Natural killer cell (primary cell): ENCODE measurements around the gene CMA1. TPM values are rescaled to one million over a fixed set of nuclear protein-coding genes. Genes with fewer than 3 reads are reported as not detected.
"Not testable (repeated sequence)": the region's sequence is repeated elsewhere in the genome, so short reads cannot be mapped to it uniquely, and the experiment has no call there.

Experiments used
- ATAC-seq, 3 donors: fragments of 150-1000 bp in 2 of 3; fragments of 200-7000 bp in 1 of 3; cut with Tn5 transposase; 1 replicate in 1 of 3; 2 replicates in 2 of 3; pipeline ENCODE4 v1.10.0; 2021; ENCODE audit warnings: mild to moderate bottlenecking in 2 of 3, moderate library complexity in 2 of 3
- DNase-seq, 2 donors: peaks; one replicate each; pipeline versions ENCODE4 v3.0.0 to v3.0.0-alpha.2; 2013 to 2021; ENCODE audit warnings: mixed read lengths in 1 of 2
- H3K27ac ChIP-seq: one replicate; pipeline ENCODE4 v1.5.1; 2013; ENCODE audit warnings: mild to moderate bottlenecking, low read length
- H3K27me3 ChIP-seq: one replicate; pipeline ENCODE4 v1.6.1; 2013; ENCODE audit warnings: low read length; ENCODE audit not compliant: control insufficient read depth, insufficient read depth
- H3K36me3 ChIP-seq: one replicate; pipeline ENCODE4 v1.6.1; 2013; ENCODE audit warnings: low read length; ENCODE audit not compliant: control insufficient read depth, insufficient read depth
- H3K4me1 ChIP-seq: one replicate; pipeline ENCODE4 v1.6.1; 2013; ENCODE audit warnings: low read length; ENCODE audit not compliant: control insufficient read depth, insufficient read depth
- H3K4me3 ChIP-seq: one replicate; pipeline ENCODE4 v1.5.1; 2013; ENCODE audit warnings: low read length
- H3K9me3 ChIP-seq: one replicate; pipeline ENCODE4 v1.6.1; 2013; ENCODE audit warnings: low read length; ENCODE audit not compliant: control insufficient read depth, insufficient read depth
- H3K27ac Mint-ChIP-seq, 2 donors: one replicate each; pipeline ENCODE4 v1.8.0; 2022; ENCODE audit warnings: mild to moderate bottlenecking in 2 of 2, mixed read lengths in 2 of 2, moderate library complexity in 1 of 2
- H3K27me3 Mint-ChIP-seq, 2 donors: one replicate each; pipeline ENCODE4 v1.8.0; 2022; ENCODE audit warnings: low read depth in 2 of 2, mixed read lengths in 2 of 2
- H3K36me3 Mint-ChIP-seq: one replicate; pipeline ENCODE4 v1.8.0; 2022; ENCODE audit warnings: mixed read lengths
- H3K4me1 Mint-ChIP-seq, 2 donors: one replicate each; pipeline ENCODE4 v1.8.0; 2022; ENCODE audit warnings: mixed read lengths in 2 of 2
- H3K4me3 Mint-ChIP-seq: one replicate; pipeline ENCODE4 v1.8.0; 2022; ENCODE audit warnings: mild to moderate bottlenecking, moderate library complexity, mixed read lengths
- H3K9me3 Mint-ChIP-seq, 2 donors: one replicate each; pipeline ENCODE4 v1.8.0; 2022; ENCODE audit warnings: mixed read lengths in 2 of 2
- CTCF ChIP-seq: fragments of 200-600 bp; IDR thresholded peaks from one replicate; pipeline ENCODE4 v1.8.0; 2022; ENCODE audit warnings: antibody characterized with exemption
- WGBS: methylation state at CpG from one replicate; pipeline ENCODE4 v1.1.7; 2013; ENCODE audit warnings: missing lambda C conversion rate; ENCODE audit not compliant: insufficient coverage; 5-methylcytosine and 5-hydroxymethylcytosine counted together
- intact Hi-C: fragments of 100-400 bp; cut with micrococcal nuclease; formaldehyde crosslinking; loops from one replicate; pipeline ENCODE4 v1.14.2; 2022
- total RNA-seq, 4 donors: library from RNA; stranded (reverse); fragments of 120-200 nt in 1 of 4; gene quantifications; one replicate each; pipeline versions ENCODE4 v1.2.3 to v1.2.4, GENCODE V29; 2013 to 2022

The CMA1 gene
- total RNA-seq, 3 donors from 2014 or later (not counting 1 experiment from before 2014, with no cell fraction given), result 0.63 TPM; not detected in 2

- TF ChIP-seq CTCF, result no peak
- Mint-ChIP-seq H3K27ac (peak overlapping the region in 1 of 2 donors; percentile 36), H3K4me1 (peaks cover 23 to 24% of the 10 kb centered on the region in 2 donors), H3K9me3 (no peaks in the 10 kb centered on the region), H3K27me3 (peaks cover 0 to 3% of the 10 kb centered on the region in 2 donors), H3K4me3 (no peak overlapping the region), H3K36me3 (no peaks in the 10 kb centered on the region)
- peaks cover 6% of the 10 kb centered on the region for H3K4me1 ChIP-seq
- H3K4me3 ChIP-seq, result no peak overlapping the region
- no peak overlapping the region for H3K27ac ChIP-seq
- WGBS, result no CpG with 5 or more reads among the region's 1 CpG
- intact Hi-C loops, result no loop called here
- H3K36me3 ChIP-seq, result no peaks in the 10 kb centered on the region
- DNase-seq (peak in 1 of 2 donors; percentile 3), ATAC-seq (peak; percentile 47 to 65 (median 64))
- no peaks in the 10 kb centered on the region for H3K9me3 ChIP-seq
- no peaks in the 10 kb centered on the region for H3K27me3 ChIP-seq
Measured at GRCh38 chr14:24535737-24536136, 27.7 kb upstream of the CMA1 start.

GRCh38 chr14:24534286-24534685 lies 26.2 kb upstream of the CMA1 start:
- no peaks in the 10 kb centered on the region for H3K36me3 ChIP-seq
- Mint-ChIP-seq H3K27me3 (no peaks in the 10 kb centered on the region), H3K9me3 (no peaks in the 10 kb centered on the region), H3K27ac (peak overlapping the region in 1 of 2 donors; percentile 36), H3K4me3 (no peak overlapping the region), H3K36me3 (no peaks in the 10 kb centered on the region), H3K4me1 (peaks cover 19 to 23% of the 10 kb centered on the region in 2 donors)
- H3K4me1 ChIP-seq, result peaks cover 6% of the 10 kb centered on the region
- TF ChIP-seq CTCF, result no peak
- ATAC-seq (no peak), DNase-seq (no peak)
- H3K4me3 ChIP-seq, result no peak overlapping the region
- intact Hi-C loops, result no loop called here
- H3K9me3 ChIP-seq, result no peaks in the 10 kb centered on the region
- H3K27me3 ChIP-seq, result no peaks in the 10 kb centered on the region
- WGBS, result 52% methylated on average over 3 of the region's 3 CpGs
- no peak overlapping the region for H3K27ac ChIP-seq

GRCh38 chr14:24525877-24526620 lies 18.0 kb upstream of the CMA1 start:
- DNase-seq, intact Hi-C loops, H3K4me1 ChIP-seq, H3K4me3 ChIP-seq, H3K4me3 Mint-ChIP-seq, ATAC-seq, H3K36me3 ChIP-seq, H3K27ac Mint-ChIP-seq, H3K27ac ChIP-seq, H3K9me3 ChIP-seq, H3K36me3 Mint-ChIP-seq, H3K27me3 ChIP-seq, H3K9me3 Mint-ChIP-seq, H3K4me1 Mint-ChIP-seq: not testable (repeated sequence)
- 87% methylated on average over 12 of the region's 15 CpGs for WGBS
- H3K27me3 Mint-ChIP-seq, result peaks cover 12 to 29% of the 10 kb centered on the region in 2 donors

GRCh38 chr14:24518851-24519250 lies 10.8 kb upstream of the CMA1 start:
- H3K4me1 Mint-ChIP-seq, result peaks cover 0 to 5% of the 10 kb centered on the region in 2 donors

More at GRCh38 chr14:24518851-24519250, 10.8 kb upstream of the CMA1 start:
- Histone ChIP-seq H3K9me3 (no peaks in the 10 kb centered on the region), H3K27me3 (no peaks in the 10 kb centered on the region), H3K4me3 (no peak overlapping the region), H3K36me3 (no peaks in the 10 kb centered on the region), H3K27ac (no peak overlapping the region), H3K4me1 (no peaks in the 10 kb centered on the region)
- WGBS, result 76% methylated on average over 2 of the region's 2 CpGs
- no peak for TF ChIP-seq CTCF
- ATAC-seq (no peak), DNase-seq (no peak)
- no peaks in the 10 kb centered on the region for H3K36me3 Mint-ChIP-seq
- no peaks in the 10 kb centered on the region for H3K9me3 Mint-ChIP-seq
- intact Hi-C loops, result no loop called here
- peaks cover 9 to 21% of the 10 kb centered on the region in 2 donors for H3K27me3 Mint-ChIP-seq
- no peak overlapping the region for H3K4me3 Mint-ChIP-seq
- no peak overlapping the region for H3K27ac Mint-ChIP-seq
